GM19463 (cell line): ENCODE measurements around the gene GSTT2.
"Not testable (repeated sequence)": the region's sequence is repeated elsewhere in the genome, so short reads cannot be mapped to it uniquely, and the experiment has no call there.

Experiments used
- ATAC-seq: cut with Tn5 transposase; IDR thresholded peaks from one replicate; pipeline ENCODE4 v1.9.1; 2021; ENCODE audit warnings: mild to moderate bottlenecking, moderate library complexity; ENCODE audit not compliant: unreplicated experiment

The GSTT2 gene

DNA sequence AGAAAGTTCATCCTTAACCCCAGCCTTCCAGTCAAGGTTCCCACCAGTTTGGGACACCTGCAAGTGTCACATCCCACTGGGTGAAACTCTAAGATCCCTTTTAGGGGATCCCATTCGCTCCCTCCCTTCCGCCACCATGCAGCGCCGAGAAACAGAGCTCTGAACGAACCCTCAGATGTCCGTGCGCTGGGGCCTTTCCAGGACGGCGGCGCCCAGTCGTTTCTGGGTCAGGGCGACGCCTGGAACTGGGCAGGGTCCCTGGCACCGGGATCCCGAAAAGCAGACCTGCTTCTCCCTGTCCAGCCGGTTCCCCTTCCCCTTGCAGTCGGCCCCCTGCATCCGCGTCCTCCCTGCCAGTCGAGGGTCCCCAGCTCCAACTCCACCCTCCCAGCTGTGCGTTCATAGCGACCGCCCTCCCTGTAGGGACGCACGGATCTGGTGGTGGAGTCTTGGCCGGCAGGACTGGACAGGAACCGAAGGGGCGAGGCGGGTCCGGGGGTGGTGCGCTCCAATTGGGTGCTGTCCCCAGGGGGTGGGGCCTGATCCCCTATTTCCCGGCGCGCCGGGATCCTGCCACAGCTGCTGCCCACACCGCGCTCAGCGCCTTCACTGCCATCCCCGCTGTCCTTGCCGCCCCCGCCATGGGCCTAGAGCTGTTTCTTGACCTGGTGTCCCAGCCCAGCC, at the start of gene GSTT2:
Gene GSTT2 (plus strand): TSS at position 578 of the 684 bp plus-strand sequence.
- ATAC-seq, result not testable (repeated sequence)

DNA sequence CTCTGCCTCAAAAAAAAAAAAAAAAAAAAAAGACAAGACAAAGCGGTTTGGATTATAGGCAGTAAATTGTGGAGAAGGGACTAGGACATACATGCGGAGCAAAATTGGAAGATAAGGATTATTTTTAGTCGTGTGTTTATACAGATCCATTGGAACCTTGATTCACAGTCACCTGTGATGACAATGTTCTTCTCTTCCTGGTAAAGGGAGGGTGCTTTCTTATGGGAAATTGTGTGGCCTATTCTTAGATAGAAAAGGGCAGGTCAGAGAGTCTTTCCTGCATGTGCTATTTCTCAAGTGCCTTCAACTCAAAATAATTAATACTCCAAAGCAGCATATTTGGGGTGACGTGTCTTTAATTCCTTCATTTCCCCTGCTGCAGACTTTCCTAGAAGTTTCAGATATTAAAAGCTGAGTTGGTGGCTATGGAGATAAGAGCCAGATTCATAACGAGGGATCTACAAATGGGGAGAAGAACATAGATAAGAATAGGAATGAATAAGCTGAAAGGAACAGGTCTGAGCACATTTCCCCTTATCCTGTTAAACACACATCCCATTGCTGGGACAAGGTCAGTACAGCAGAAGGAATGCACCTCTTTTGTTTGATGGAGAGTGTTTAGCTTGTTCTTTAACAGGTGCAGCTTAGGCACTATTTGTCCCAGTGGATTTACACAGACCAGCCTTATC, 41.5 kb upstream of the GSTT2 start:
- no peak for ATAC-seq

DNA sequence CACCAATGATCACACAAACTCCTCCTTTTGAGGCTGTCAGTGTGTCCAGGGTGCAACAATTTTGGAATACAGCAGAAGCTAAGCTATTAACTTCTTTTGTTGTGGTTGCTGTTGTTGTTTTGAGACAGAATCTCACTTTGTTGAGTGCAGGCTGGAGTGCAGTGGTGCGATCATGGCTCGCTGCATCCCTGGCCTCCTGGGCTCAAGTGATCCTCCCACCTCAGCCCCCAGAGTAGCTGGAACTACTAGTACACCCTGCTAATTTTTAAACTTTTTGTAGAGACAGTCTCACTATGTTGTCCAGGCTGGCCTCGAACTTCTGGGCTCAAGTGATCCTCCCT, 40.9 kb upstream of the GSTT2 start:
- no peak for ATAC-seq

DNA sequence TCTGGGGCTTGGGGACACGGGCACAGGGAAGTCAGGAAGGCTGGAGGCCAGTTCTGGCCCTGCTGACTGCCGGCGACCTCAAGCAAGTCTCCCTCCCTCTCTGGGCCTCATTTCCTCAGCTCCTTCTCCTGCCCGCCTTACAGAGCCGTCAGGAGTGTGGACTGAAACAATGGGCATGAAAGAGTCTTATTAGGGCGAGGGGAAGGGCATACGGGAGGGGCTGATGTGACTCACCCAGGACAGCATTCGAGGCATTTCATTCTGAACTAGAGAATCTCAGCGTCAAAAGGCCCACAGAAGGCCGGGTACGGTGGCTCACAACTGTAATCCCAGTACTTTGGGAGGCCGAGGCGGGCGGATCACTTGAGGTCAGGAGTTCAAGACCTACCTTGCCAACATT, 39.8 kb upstream of the GSTT2 start:
- ATAC-seq, result not testable (repeated sequence)

DNA sequence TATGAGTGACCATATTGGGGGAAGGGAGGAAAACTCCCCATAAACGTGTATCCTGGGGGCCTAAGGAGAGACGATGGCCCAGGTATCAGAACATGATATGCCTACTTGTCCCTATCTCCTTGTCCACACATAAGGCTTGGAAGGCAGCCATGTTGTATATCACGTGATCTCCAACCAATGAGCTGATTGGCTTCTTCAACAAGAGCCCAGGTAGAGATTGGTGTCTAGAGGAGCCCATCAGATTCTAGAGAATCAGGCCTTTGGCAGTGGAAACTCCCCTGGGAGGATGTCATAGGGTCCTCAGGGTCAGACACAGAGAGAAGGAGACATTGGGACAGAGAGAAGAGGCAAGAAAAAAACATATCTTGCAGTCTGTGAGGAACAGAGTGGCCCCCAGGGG, 32.5 kb upstream of the GSTT2 start:
- not testable (repeated sequence) for ATAC-seq

DNA sequence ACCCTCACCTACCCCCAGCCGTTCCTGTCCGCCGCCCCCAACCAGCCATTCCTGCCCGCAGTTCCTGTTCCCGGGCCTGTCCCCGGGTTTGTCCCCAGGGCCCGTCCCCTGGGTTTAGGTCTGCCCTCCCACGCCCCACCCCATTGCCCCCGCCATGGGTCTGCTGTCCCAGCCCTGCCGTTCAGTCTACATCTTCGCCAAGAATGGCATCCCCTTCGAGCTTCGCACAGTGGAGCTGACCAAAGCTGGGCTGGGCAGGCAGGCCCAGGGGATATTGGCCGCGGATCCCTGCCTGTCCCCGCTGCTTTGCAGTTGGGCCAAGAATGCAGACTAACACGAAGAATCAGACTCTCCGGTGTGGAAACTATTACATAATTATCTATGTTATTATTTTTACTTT, 30.2 kb upstream of the GSTT2 start:
- ATAC-seq, result not testable (repeated sequence)

DNA sequence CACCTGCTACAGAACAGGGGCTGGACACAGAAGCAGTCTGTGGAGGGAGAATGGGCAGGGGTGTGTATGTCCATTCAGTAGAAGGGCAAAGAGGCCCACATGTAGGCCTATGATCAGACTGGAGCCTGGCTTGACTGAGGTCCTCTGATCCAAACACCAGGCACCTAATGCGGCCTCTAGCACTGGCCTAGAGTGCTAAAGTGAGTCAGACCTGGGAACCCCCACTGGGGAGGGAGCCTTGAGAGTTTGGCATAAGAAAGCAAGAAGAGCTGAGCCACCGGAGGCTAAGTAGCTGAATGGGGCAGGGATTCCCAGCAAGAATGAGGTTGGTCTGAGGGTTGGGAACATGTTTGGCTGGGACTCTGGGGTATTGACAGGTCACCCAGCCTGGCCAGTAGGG, 28.6 kb upstream of the GSTT2 start:
- not testable (repeated sequence) for ATAC-seq

DNA sequence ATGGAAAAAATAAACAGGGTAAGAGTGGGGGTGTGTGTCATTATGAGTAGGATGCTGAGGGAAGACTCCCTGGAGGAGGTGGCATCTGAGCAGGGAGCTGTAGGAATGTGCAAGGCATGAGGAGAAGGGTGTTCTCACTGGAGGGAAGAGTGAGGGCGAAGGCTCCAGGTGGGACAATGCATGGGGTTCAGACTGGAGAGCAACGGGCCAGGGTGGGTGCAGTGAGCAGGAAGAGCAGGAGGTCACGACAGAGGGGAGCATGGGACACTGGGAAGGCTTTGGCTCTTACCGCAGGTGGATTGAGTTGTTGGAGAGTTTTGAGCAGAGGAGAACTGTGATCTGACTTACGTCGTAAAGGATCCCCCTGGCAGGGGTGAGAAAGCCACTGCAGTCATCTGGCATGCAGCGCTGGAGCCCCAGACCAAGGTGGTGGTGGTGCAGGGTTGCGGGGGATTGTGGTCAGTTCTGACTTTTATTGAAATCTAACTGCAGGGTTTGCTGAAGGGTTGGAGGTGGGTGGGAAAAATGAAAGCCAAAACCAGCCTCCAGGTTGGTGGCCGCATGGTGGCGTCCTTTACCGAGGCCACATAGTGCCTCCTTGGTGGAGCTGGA, 27.0 kb upstream of the GSTT2 start:
- ATAC-seq, result not testable (repeated sequence)

DNA sequence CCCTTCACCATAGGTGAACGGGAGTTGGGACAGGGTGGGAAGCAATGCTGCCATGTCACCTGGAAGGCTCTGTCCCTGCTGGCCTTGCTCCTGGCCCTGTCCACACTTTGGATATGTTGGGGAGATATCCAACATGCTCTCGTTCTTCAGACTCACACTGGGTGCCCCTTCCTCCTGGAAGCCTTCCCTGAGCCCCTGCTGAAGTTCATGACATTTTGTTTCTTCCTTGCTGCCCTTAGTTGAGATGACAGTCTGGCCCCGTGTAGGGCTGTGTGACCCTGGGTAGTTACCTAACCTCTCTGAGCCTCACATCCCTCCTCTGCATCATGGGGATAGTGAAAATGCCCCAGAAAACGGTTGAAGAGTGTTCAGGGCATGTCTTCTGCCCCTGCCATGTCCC, 26.4 kb upstream of the GSTT2 start:
- ATAC-seq, result not testable (repeated sequence)

DNA sequence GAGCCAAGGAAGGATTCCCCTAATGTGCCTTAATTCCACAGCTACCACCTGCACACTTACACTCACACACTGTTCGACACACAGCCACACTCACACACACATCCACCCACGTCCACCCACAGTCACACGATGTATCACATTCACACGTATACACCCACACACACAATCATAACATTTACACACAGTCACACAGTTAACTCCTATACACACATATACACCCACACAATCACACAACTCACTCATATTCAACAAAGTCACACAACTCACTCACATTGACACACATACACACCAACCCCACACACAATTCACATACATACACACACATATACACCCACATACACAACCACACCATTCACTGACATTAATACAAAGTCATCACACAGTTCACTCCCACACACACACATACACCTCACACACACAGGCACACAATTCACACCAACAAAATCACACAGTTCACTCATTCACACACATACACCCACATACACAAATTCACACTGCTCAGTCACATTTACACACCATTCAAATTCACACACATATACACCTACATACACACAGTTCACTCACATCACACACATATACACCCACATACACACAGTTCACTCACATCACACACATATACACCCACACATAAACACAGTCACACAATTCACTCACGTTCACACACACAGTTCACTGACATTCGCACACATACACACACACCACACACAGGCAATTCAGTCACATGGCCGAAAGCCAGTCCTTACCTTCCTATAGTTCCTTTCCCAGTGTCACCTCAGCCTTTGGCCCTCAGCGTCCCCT, 25.5 kb upstream of the GSTT2 start:
- ATAC-seq, result not testable (repeated sequence)

DNA sequence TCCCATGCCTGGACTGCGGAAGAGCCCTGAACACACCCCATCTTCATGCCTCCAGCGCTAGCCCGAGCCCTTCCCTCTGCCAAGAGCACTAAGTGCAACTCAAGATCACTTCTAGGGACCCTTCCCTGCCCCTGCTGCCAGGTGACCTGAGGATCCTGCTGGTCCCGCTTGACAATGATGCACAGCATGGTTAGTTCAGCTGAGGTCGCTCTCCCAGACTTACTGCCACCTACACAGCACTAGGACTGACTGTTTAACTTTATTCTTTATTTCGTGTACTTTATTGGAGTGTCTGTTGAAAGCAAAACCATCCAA, 25.0 kb upstream of the GSTT2 start:
- not testable (repeated sequence) for ATAC-seq

DNA sequence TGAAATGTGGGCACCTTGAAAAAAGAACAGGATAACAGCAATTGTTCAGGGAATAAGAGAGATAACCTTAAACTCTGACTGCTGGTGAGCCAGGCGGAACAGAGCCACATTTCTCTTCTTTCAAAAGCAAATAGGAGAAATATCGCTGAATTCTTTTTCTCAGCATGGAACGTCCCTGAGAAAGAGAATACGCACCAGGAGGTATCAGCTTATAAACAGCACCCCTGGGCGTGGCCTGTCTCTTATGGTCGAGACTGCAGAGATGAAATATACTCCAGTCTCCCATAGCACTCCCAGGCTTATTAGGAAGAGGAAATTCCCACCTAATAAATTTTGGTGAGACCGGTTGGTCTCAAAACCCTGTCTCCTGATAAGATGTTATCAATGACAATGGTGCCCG, 24.0 kb upstream of the GSTT2 start:
- ATAC-seq, result not testable (repeated sequence)

DNA sequence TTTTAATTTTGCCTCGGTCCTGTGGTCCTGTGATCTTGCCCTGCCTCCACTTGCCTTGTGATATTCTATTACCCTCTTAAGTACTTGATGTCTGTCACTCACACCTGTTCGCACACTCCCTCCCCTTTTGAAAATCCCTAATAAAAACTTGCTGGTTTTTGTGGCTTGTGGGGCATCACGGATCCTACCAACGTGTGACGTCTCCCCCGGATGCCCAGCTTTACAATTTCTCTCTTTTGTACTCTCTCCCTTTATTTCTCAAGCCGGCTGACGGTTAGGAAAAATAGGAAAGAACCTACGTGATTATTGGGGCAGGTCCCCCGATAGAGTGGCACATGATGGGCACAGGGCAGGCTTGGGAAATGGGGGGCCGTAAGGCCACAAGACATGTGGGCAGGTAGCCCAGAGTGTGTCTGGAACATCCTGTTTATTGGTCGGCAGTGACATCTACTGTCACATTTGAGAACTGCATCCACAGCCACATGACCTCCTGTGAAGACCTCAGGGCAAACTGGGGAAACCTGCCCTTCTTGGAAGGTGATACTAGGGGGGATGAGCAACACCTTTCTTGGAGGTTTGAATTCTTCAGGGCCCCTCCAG, 23.5 kb upstream of the GSTT2 start:
- not testable (repeated sequence) for ATAC-seq

DNA sequence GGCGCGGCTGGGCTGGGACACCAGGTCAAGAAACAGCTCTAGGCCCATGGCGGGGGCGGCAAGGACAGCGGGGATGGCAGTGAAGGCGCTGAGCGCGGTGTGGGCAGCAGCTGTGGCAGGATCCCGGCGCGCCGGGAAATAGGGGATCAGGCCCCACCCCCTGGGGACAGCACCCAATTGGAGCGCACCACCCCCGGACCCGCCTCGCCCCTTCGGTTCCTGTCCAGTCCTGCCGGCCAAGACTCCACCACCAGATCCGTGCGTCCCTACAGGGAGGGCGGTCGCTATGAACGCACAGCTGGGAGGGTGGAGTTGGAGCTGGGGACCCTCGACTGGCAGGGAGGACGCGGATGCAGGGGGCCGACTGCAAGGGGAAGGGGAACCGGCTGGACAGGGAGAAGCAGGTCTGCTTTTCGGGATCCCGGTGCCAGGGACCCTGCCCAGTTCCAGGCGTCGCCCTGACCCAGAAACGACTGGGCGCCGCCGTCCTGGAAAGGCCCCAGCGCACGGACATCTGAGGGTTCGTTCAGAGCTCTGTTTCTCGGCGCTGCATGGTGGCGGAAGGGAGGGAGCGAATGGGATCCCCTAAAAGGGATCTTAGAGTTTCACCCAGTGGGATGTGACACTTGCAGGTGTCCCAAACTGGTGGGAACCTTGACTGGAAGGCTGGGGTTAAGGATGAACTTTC, 18.7 kb upstream of the GSTT2 start, which contains the start of gene GSTT2B:
Gene GSTT2B (minus strand): TSS at position 112 of the 688 bp plus-strand sequence. CDS start 64 bp downstream, at position 48.
- not testable (repeated sequence) for ATAC-seq

DNA sequence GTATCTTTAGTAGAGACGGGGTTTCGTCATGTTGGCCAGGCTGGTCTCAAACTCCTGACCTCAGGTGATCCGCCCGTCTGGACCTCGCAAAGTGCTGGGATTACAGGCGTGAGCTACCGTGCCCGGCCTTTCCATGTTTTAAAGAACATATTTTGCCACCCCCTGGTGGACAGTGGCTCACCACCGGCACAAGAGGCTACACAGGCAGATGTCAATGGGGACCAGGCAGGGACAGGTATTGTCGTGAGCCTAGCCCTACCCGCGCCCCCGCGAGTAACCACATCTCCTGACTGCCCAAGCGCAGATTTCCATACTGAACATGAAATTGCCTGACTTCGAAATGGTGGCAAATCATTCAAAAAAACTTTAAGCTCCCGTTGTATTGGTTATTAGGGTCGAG, 13.8 kb upstream of the GSTT2 start:
- ATAC-seq, result not testable (repeated sequence)

DNA sequence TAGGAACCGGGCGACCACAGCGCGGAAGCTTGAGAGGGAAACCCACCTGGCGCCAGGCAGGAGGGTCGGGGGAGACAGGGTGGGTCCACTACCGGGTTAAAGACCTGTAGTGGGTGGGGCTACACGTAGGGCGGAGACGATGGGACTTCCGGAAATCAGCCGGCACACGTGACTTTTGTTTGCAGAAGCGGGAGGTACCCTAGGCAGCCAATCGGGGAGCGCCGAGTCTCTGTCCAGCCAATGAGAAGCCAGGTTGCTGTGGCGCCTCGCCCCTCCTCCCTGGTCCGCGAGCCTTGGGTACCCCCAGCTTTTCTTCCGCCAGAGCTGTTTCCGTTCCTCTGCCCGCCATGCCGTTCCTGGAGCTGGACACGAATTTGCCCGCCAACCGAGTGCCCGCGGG, 13.4 kb upstream of the GSTT2 start, which contains the start of gene DDTL:
Gene DDTL (plus strand): TSS at position 321 of the 400 bp plus-strand sequence. CDS start 27 bp downstream, at position 348.
- ATAC-seq, result peak; percentile 94

DNA sequence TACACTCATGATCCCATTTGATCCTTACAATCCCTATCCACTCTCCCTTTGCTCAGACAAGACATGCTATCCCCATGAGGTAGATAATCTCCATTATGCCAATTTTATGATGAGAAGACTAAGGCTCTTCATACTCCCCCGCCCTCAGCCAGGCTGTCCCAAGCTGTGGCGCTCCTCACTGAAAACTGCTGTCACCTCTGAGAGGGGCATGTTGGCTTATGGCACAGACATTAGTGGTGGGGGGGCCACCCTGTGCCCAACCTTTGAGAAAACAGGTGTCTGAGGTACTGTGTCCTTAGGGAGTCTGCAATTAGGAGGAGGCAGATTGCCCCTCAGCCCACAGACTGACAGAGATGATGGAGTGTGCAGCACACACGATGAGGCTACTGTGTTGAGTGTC, 10.9 kb upstream of the GSTT2 start:
- no peak for ATAC-seq

DNA sequence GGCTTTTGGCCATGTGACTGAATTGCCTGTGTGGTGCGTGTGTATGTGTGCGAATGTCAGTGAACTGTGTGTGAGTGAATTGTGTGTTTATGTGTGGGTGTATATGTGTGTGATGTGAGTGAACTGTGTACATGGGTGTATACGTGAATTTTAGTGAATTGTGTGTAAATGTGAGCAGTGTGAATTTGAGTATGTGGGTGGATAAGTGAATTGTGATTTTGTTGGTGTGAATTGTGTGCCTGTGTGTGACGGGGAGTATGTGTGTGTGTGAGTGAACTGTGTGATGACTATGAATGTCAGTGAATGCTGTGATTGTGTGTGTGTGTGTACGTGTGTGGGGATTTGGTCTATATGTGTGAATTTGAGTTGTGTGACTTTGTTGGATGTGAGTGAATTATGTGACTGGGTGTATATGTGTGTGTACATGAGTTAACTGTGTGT, 9.7 kb upstream of the GSTT2 start:
- no peak for ATAC-seq

DNA sequence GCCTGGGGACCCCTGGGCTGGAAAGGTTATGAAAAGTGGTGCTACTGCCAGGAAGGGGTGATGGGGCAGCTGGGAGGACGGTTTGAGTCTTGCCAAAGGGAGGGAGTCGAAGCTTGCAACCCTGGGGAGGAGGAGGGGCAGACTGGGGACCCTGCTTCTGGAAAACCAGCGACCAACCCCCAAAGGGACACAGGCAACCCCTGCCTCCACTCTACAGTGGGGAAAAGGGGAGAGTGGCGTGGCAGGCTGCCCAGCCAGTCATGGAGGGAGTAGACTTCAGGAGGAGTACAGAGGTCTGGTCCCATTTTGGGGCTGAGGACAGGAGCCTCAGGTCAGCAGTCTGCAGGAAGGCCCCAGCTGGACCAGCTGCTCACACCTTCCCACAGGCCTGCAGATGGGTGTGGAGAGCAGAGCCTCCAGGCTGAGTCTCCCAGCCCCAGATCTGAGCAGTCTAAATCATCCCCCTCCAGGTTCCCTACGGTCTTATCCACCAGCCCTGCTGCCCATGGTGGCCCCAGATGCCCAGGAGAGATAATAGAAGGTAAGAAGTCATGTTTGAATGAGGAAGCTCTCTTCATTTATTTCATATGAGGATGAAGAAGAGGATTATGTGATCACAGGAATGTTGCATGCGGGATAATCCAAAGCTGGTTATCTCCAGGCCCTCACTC, 9.0 kb upstream of the GSTT2 start:
- ATAC-seq, result no peak

DNA sequence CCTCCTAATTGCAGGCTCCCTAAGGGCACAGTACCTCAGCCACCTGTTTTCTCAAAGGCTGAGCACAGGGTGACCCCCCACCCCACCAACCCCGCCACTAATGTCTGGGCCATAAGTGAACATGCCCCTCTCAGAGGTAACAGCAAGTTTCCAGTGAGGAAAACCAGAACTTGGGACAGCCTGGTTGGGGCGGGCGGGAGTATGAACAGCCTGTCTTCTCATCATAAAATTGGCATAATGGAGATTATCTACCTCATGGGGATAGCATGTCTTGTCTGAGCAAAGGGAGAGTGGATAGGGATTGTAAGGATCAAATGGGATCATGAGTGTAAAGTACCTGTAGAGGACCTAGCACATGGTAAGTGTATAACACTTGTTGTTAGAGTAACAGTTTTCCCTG, 8.0 kb upstream of the GSTT2 start:
- not testable (repeated sequence) for ATAC-seq
